Measurements from ENCODE around the gene CACNA1G. TPM values are rescaled to one million over a fixed set of nuclear protein-coding genes. Genes with fewer than 3 reads are reported as not detected.

Gene CACNA1G
- total RNA-seq, 2 donors from 2014 or later: 3.4 to 6.6 TPM

- WGBS: 35% methylated on average over 4 of the region's 4 CpGs
- Histone ChIP-seq H3K27me3 (replicated peaks; ENCODE audit: insufficient read depth) (no peaks in the 10 kb centered on the region), H3K4me3 (peak overlapping the region; percentile 72 to 73), H3K9me3 (no peaks in the 10 kb centered on the region), H3K27ac (peak overlapping the region; percentile 85 to 86), H3K4me1 (replicated peaks) (peaks cover 19% of the 10 kb centered on the region), H3K36me3 (no peaks in the 10 kb centered on the region)
- intact Hi-C loops (cut with DNase I): loop anchor here (2.0 to 10.0 kb wide), 4 partner anchors 136 to 408 kb away; no protein-coding TSS in a partner anchor
- DNase-seq (ENCODE audit: low spot score): no peak
- TF ChIP-seq CTCF (IDR thresholded peaks at IDR 0.05) (no peak), POLR2AphosphoS5 (IDR thresholded peaks at IDR 0.05) (no peak), POLR2A (IDR thresholded peaks at IDR 0.05) (no peak)
Observed at GRCh38 chr17:50546701-50547034, 13.8 kb upstream of the CACNA1G start.

DNA sequence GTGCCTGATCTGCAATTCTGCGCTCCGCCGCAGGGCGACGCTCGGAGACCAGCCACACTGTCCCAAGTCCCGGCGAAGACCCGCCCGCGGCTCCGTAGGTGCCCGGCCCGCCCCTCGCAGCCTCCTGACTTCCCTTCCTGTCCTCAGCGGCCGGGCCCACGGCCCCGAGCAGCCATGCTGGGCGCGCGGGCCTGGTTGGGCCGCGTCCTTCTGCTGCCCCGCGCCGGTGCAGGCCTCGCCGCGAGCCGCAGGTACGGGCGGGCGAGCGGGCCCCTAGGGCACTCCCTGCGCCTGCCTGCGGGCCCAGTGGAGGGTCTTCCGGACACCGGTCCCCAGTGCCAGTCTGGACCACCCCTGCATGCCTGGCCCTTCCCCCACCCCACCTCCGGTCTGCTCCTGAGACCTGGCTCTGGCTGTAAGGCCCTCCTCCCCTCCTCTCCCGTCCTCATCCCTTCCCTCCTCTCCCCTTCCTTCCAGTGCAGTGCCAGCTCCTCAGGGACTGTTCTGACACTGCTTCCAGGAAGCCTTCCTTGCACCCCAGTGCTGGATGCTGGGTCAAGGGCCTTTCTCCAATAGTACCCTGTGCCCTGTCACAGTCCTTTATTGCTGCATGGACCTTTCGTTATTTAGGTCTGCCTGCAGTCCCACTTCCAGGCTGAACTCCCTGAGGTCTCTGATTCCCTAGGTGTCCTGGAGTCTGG, 13.3 kb upstream of the CACNA1G start, which contains the start of gene SPATA20:
Gene SPATA20 (plus strand): TSS at position 140 of the 701 bp plus-strand sequence. CDS start 35 bp downstream, at position 175.
- DNase-seq (ENCODE audit: low spot score): peak; percentile 93
- TF ChIP-seq POLR2A (IDR thresholded peaks at IDR 0.05) (peak; percentile 93), POLR2AphosphoS5 (IDR thresholded peaks at IDR 0.05) (peak; percentile 82), CTCF (IDR thresholded peaks at IDR 0.05) (peak; percentile 95 to 100 (median 99))
- 2% methylated on average over 42 of the region's 42 CpGs for WGBS
- Histone ChIP-seq H3K27ac (peak within 1 kb of the TSS; percentile 85 to 86), H3K9me3 (no peaks in the 10 kb centered on the region), H3K4me1 (replicated peaks) (peaks cover 18% of the 10 kb centered on the region), H3K36me3 (no peaks in the 10 kb centered on the region), H3K27me3 (replicated peaks; ENCODE audit: insufficient read depth) (no peaks in the 10 kb centered on the region), H3K4me3 (peak within 1 kb of the TSS; percentile 72 to 73)
- intact Hi-C loops (cut with DNase I): loop anchor here (2.0 to 10.0 kb wide), 4 partner anchors 135 to 408 kb away; no protein-coding TSS in a partner anchor

DNA sequence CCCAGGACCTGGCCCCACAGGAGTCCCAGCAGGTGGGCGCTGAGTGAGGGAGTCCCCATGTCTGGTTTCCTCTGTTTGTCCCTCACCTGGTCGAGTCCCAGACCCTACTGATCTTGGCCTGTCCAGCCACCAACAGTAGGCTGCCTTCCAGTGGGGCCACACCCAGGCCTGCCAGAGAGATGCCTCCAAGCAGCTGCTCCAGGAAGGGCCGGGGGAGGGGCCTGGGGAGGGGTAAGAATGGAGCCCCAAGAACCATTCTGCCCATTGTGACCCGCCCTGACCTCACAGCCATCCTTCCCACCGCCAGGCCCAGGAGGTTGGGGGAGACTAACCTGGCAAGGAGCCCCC, 12.8 kb upstream of the CACNA1G start:
- peaks cover 13% of the 10 kb centered on the region for H3K4me1 ChIP-seq (replicated peaks)
- peak overlapping the region; percentile 72 to 73 for H3K4me3 ChIP-seq
- no peaks in the 10 kb centered on the region for H3K9me3 ChIP-seq
- intact Hi-C loops (cut with DNase I): loop anchor here (2.0 to 10.0 kb wide), 4 partner anchors 135 to 407 kb away; no protein-coding TSS in a partner anchor
- H3K27ac ChIP-seq: peak overlapping the region; percentile 85 to 86
- no peak for TF ChIP-seq POLR2AphosphoS5 (IDR thresholded peaks at IDR 0.05)
- no peak for TF ChIP-seq POLR2A (IDR thresholded peaks at IDR 0.05)
- no peak for TF ChIP-seq CTCF (IDR thresholded peaks at IDR 0.05)
- no peak for DNase-seq (ENCODE audit: low spot score)
- H3K27me3 ChIP-seq (replicated peaks; ENCODE audit: insufficient read depth): no peaks in the 10 kb centered on the region
- H3K36me3 ChIP-seq: no peaks in the 10 kb centered on the region
- whole genome bisulfite sequencing: 60% methylated on average over 5 of the region's 5 CpGs

DNA sequence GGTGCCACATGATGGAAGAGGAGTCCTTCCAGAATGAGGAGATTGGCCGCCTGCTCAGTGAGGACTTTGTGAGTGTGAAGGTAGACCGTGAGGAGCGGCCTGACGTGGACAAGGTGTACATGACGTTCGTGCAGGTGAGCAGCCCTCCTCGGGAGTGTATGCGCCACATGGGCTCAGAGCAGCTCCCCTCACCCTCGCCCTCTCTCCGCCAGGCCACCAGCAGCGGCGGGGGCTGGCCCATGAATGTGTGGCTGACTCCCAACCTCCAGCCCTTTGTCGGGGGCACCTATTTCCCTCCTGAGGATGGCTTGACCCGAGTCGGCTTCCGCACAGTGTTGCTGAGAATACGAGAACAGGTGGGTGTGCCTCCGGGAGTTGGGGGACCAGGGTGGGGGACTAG, 11.7 kb upstream of the CACNA1G start:
- intact Hi-C loops (cut with DNase I): loop anchor here (5.0 to 10.0 kb wide), 3 partner anchors 133 to 406 kb away; no protein-coding TSS in a partner anchor
- no peak for DNase-seq (ENCODE audit: low spot score)
- TF ChIP-seq POLR2A (IDR thresholded peaks at IDR 0.05) (no peak), CTCF (IDR thresholded peaks at IDR 0.05) (no peak), POLR2AphosphoS5 (IDR thresholded peaks at IDR 0.05) (no peak)
- Histone ChIP-seq H3K36me3 (no peaks in the 10 kb centered on the region), H3K27me3 (replicated peaks; ENCODE audit: insufficient read depth) (no peaks in the 10 kb centered on the region), H3K9me3 (no peaks in the 10 kb centered on the region), H3K4me3 (no peak overlapping the region), H3K4me1 (replicated peaks) (peaks cover 4% of the 10 kb centered on the region), H3K27ac (no peak overlapping the region)
- WGBS: 89% methylated on average over 18 of the region's 18 CpGs

Measured in prostate gland (tissue), 2 donors.